Measurements from ENCODE around the gene TPCN2. TPM values are rescaled to one million over a fixed set of nuclear protein-coding genes. Genes with fewer than 3 reads are reported as not detected.
A peak's percentile ranks its signal among the peaks of the same experiment; 100 is the strongest.

The TPCN2 gene
- total and polyA plus RNA-seq, 2 of the 8 experiments (the other 6 are each of a cell fraction or from before 2014, with no cell fraction given): 9.7 to 18.6 TPM

DNA sequence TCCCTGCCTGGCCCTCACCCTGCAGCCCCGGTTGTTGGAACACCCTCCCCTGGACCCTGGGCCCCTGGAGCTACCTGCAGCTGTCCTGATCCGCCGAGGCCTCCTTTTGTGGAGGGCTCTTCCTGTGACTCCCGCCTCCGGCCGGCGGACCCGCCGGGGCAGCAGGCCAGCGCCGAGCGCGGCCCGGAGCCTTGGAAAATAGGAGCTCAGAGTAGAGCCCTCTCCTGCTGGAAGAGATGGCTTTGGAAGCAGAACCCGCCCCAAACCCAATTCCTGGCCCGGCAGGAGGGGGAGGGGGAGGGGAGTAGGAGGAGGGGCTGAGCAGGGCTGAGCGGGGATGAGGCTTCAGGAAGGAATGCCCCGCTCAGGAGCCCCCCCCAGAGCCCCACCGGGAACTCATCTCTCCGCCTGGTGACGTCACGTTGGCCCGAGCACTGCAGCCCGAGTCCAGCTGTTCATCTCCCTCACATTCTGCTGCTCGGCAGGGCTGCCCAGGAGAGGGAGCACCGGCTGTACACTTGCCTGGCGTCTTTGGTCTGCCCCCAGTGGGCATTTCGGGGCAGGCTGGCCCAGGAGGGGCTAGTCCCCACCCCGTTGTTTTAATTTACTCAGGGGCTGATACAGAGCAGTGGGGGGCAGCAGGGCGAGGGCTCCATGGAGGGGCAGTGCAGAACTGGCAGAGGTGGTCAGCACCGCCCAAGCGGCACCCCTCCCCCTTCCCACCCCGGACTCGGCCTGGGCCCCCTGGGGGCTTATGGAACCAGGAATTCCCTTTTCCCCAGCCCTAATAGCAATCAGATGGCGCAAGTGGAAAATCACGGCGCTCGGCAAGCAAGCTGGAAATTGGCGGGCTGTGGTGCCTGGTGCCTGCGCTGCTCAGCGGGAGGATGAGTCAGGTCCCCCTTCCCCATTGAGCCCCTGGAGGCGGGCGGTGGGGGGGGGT lies 35.5 kb upstream of the TPCN2 start, which contains the start of gene MRGPRF (continued):
- TF ChIP-seq RAD21 (IDR thresholded peaks at IDR 0.05 in 1 of 2, conservative IDR thresholded peaks at IDR 0.05 in 1 of 2; ENCODE audit: low read depth in 2 of 2, low read length in 2 of 2) (peak; percentile 20 to 43; a peak in 3 of 4 replicates), POLR2A (IDR thresholded peaks at IDR 0.05; ENCODE audit: control extremely low read depth in 1 of 2, low read depth in 2 of 2, low read length in 2 of 2) (no peak), HDAC2 (IDR thresholded peaks at IDR 0.05; ENCODE audit: borderline replicate concordance in 1 of 2, low read depth in 2 of 2, low read length in 2 of 2) (peak in 1 of 2 experiments; percentile 30; a peak in 1 of 4 replicates), SIN3A (conservative IDR thresholded peaks at IDR 0.05 in 1 of 2, IDR thresholded peaks at IDR 0.05 in 1 of 2; ENCODE audit: low read depth in 1 of 2, low read length in 2 of 2) (no peak), SIRT6 (IDR thresholded peaks at IDR 0.05; ENCODE audit: low read length) (no peak), TEAD4 (IDR thresholded peaks at IDR 0.05; ENCODE audit: low read depth, low read length) (no peak), SIX5 (IDR thresholded peaks at IDR 0.05; ENCODE audit: low read depth, low read length) (no peak), KDM4A (IDR thresholded peaks at IDR 0.05; ENCODE audit: low read depth, low read length, severe bottlenecking) (peak; percentile 51), ASH2L (IDR thresholded peaks at IDR 0.05; ENCODE audit: low read length) (no peak), TCF12 (IDR thresholded peaks at IDR 0.05; ENCODE audit: low read depth, low read length) (no peak), SRF (IDR thresholded peaks at IDR 0.05; ENCODE audit: low read depth, low read length) (no peak), JUND (IDR thresholded peaks at IDR 0.05; ENCODE audit: low read length) (peak; percentile 68; the same call in 1 of the 2 replicates), JUN (IDR thresholded peaks at IDR 0.05; ENCODE audit: low read depth, low read length) (no peak), FOSL1 (IDR thresholded peaks at IDR 0.05; ENCODE audit: insufficient read depth, low read depth, low read length) (no peak)
- TF ChIP-seq, protein P1, sequence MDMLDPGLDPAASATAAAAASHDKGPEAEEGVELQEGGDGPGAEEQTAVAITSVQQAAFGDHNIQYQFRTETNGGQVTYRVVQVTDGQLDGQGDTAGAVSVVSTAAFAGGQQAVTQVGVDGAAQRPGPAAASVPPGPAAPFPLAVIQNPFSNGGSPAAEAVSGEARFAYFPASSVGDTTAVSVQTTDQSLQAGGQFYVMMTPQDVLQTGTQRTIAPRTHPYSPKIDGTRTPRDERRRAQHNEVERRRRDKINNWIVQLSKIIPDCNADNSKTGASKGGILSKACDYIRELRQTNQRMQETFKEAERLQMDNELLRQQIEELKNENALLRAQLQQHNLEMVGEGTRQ (IDR thresholded peaks at IDR 0.05; ENCODE audit: low read length): no peak
- TF ChIP-seq, protein P2, sequence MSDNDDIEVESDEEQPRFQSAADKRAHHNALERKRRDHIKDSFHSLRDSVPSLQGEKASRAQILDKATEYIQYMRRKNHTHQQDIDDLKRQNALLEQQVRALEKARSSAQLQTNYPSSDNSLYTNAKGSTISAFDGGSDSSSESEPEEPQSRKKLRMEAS (IDR thresholded peaks at IDR 0.05): no peak
- TF ChIP-seq, protein P3, sequence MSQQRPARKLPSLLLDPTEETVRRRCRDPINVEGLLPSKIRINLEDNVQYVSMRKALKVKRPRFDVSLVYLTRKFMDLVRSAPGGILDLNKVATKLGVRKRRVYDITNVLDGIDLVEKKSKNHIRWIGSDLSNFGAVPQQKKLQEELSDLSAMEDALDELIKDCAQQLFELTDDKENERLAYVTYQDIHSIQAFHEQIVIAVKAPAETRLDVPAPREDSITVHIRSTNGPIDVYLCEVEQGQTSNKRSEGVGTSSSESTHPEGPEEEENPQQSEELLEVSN (IDR thresholded peaks at IDR 0.05): no peak
- TF ChIP-seq, protein P4, sequence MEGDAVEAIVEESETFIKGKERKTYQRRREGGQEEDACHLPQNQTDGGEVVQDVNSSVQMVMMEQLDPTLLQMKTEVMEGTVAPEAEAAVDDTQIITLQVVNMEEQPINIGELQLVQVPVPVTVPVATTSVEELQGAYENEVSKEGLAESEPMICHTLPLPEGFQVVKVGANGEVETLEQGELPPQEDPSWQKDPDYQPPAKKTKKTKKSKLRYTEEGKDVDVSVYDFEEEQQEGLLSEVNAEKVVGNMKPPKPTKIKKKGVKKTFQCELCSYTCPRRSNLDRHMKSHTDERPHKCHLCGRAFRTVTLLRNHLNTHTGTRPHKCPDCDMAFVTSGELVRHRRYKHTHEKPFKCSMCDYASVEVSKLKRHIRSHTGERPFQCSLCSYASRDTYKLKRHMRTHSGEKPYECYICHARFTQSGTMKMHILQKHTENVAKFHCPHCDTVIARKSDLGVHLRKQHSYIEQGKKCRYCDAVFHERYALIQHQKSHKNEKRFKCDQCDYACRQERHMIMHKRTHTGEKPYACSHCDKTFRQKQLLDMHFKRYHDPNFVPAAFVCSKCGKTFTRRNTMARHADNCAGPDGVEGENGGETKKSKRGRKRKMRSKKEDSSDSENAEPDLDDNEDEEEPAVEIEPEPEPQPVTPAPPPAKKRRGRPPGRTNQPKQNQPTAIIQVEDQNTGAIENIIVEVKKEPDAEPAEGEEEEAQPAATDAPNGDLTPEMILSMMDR (IDR thresholded peaks at IDR 0.05; ENCODE audit: control extremely low read depth in 1 of 3, insufficient read depth in 1 of 3, low read depth in 1 of 3, low read length in 3 of 3): peak in 2 of 3 experiments; percentile 57 to 95; a peak in 3 of 4 replicates
